ENCODE results near the gene GRK4. TPM values are rescaled to one million over a fixed set of nuclear protein-coding genes. Genes with fewer than 3 reads are reported as not detected.

GRK4 gene
- total RNA-seq, 3 donors from 2014 or later = 3.8 to 6.9 (median 5.8) TPM

- no peak for DNase-seq (ENCODE audit: low spot score in 2 of 2)
- no peak for TF ChIP-seq POLR2AphosphoS5 (IDR thresholded peaks at IDR 0.05)
- TF ChIP-seq CTCF (IDR thresholded peaks at IDR 0.05) = no peak
- TF ChIP-seq POLR2A (IDR thresholded peaks at IDR 0.05) = no peak
- Histone ChIP-seq H3K4me3 (no peak overlapping the region), H3K9me3 (no peaks in the 10 kb centered on the region), H3K4me1 (no peaks in the 10 kb centered on the region), H3K36me3 (no peaks in the 10 kb centered on the region), H3K27ac (no peak overlapping the region), H3K27me3 (no peaks in the 10 kb centered on the region)
- intact Hi-C loops (cut with DNase I; ENCODE audit: low total_unique reads) = no loop called here
Measured at GRCh38 chr4:3077796-3078195, 114.4 kb downstream of the GRK4 start.

GRCh38 chr4:3079694-3080123 lies 116.3 kb downstream of the GRK4 start:
- no peaks in the 10 kb centered on the region for H3K4me1 ChIP-seq
- TF ChIP-seq CTCF (IDR thresholded peaks at IDR 0.05) (no peak), POLR2A (IDR thresholded peaks at IDR 0.05) (no peak), POLR2AphosphoS5 (IDR thresholded peaks at IDR 0.05) (no peak)
- no peaks in the 10 kb centered on the region for H3K9me3 ChIP-seq
- no peak overlapping the region for H3K4me3 ChIP-seq
- no peak for DNase-seq (ENCODE audit: low spot score in 2 of 2)
- no peaks in the 10 kb centered on the region for H3K27me3 ChIP-seq
- intact Hi-C loops (cut with DNase I; ENCODE audit: low total_unique reads) = no loop called here
- H3K36me3 ChIP-seq = no peaks in the 10 kb centered on the region
- no peak overlapping the region for H3K27ac ChIP-seq

- Histone ChIP-seq H3K9me3 (no peaks in the 10 kb centered on the region), H3K27ac (no peak overlapping the region), H3K27me3 (no peaks in the 10 kb centered on the region), H3K4me1 (no peaks in the 10 kb centered on the region), H3K4me3 (no peak overlapping the region), H3K36me3 (no peaks in the 10 kb centered on the region)
- DNase-seq (ENCODE audit: low spot score in 2 of 2) = no peak
- intact Hi-C loops (cut with DNase I; ENCODE audit: low total_unique reads) = no loop called here
- TF ChIP-seq POLR2AphosphoS5 (IDR thresholded peaks at IDR 0.05) (no peak), POLR2A (IDR thresholded peaks at IDR 0.05) (no peak), CTCF (IDR thresholded peaks at IDR 0.05) (no peak)
Measured at GRCh38 chr4:3082925-3083515, 119.6 kb downstream of the GRK4 start.

GRCh38 chr4:3083732-3084131 lies 120.4 kb downstream of the GRK4 start:
- no peaks in the 10 kb centered on the region for H3K27me3 ChIP-seq
- H3K4me1 ChIP-seq = no peaks in the 10 kb centered on the region
- no peaks in the 10 kb centered on the region for H3K36me3 ChIP-seq
- TF ChIP-seq POLR2A (IDR thresholded peaks at IDR 0.05) = no peak
- no peak for TF ChIP-seq POLR2AphosphoS5 (IDR thresholded peaks at IDR 0.05)
- TF ChIP-seq CTCF (IDR thresholded peaks at IDR 0.05) = no peak
- no peaks in the 10 kb centered on the region for H3K9me3 ChIP-seq
- DNase-seq (ENCODE audit: low spot score in 2 of 2) = no peak
- intact Hi-C loops (cut with DNase I; ENCODE audit: low total_unique reads) = no loop called here
- no peak overlapping the region for H3K27ac ChIP-seq
- H3K4me3 ChIP-seq = no peak overlapping the region

- Histone ChIP-seq H3K4me3 (no peak overlapping the region), H3K27me3 (no peaks in the 10 kb centered on the region), H3K27ac (no peak overlapping the region), H3K4me1 (no peaks in the 10 kb centered on the region), H3K36me3 (no peaks in the 10 kb centered on the region), H3K9me3 (no peaks in the 10 kb centered on the region)
- TF ChIP-seq POLR2AphosphoS5 (IDR thresholded peaks at IDR 0.05) (no peak), POLR2A (IDR thresholded peaks at IDR 0.05) (no peak), CTCF (IDR thresholded peaks at IDR 0.05) (no peak)
- intact Hi-C loops (cut with DNase I; ENCODE audit: low total_unique reads) = no loop called here
- no peak for DNase-seq (ENCODE audit: low spot score in 2 of 2)
Measured at GRCh38 chr4:3085948-3086670, 122.7 kb downstream of the GRK4 start.

Measured in breast epithelium (tissue), 4 donors.